B cell (primary cell): ENCODE results near the gene CRY1.

Experiments used
- EZH2 ChIP-seq: IDR thresholded peaks from 2 replicates; pipeline ENCODE4 v1.6.1; 2012; ENCODE audit warnings: borderline replicate concordance, low read depth, mild to moderate bottlenecking, moderate library complexity, low read length; ENCODE audit not compliant: insufficient read depth, poor library complexity, severe bottlenecking
- TF ChIP-seq, protein P1 (sequence below): fragments of 200-600 bp; IDR thresholded peaks from one replicate; pipeline ENCODE4 v1.8.0; 2022; ENCODE audit warnings: antibody characterized with exemption, mild to moderate bottlenecking

DNA sequence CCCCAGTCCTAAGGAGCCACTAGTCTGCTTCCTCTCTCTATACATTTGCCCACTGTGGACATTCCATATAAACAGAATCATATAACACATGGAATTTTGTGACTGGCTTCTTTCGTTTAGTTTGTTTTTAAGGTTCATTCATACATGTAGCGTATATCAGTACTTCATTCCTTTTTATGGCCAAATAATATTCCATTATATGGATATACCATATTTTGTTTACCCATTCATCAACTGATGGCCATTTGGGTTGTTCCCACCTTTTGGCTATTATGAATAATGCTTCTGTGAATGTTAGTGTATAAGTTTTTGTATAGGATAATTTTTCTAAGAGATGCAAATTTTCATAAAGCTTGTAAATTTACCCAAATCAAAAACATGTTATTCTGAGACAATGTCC, 4.4 kb downstream of the CRY1 start:
- TF ChIP-seq, protein P1, sequence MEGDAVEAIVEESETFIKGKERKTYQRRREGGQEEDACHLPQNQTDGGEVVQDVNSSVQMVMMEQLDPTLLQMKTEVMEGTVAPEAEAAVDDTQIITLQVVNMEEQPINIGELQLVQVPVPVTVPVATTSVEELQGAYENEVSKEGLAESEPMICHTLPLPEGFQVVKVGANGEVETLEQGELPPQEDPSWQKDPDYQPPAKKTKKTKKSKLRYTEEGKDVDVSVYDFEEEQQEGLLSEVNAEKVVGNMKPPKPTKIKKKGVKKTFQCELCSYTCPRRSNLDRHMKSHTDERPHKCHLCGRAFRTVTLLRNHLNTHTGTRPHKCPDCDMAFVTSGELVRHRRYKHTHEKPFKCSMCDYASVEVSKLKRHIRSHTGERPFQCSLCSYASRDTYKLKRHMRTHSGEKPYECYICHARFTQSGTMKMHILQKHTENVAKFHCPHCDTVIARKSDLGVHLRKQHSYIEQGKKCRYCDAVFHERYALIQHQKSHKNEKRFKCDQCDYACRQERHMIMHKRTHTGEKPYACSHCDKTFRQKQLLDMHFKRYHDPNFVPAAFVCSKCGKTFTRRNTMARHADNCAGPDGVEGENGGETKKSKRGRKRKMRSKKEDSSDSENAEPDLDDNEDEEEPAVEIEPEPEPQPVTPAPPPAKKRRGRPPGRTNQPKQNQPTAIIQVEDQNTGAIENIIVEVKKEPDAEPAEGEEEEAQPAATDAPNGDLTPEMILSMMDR, result no peak
- no peak for TF ChIP-seq EZH2
